Activated CD4-positive, alpha-beta memory T cell treated with anti-CD3 and anti-CD28 coated beads, Interleukin-2, amount 10 ng/mL, durations not matched to agents 7 days and 5 days (primary cell): ENCODE data around the gene KLK11. TPM values are rescaled to one million over a fixed set of nuclear protein-coding genes. Genes with fewer than 3 reads are reported as not detected.
"Not testable (repeated sequence)": the region's sequence is repeated elsewhere in the genome, so short reads cannot be mapped to it uniquely, and the experiment has no call there.

Experiments used
- CTCF ChIA-PET: fragments of 350-600 bp; sonication (Branson Sonifier 250); formaldehyde crosslinking; loops from one replicate; lab custom pipeline; 2021; ENCODE audit warnings: antibody characterized with exemption, inconsistent platforms; lab: Charles Lee
- POLR2A ChIA-PET: fragments of 350-600 bp; sonication (Branson Sonifier 250); formaldehyde crosslinking; loops from one replicate; lab custom pipeline; 2021; ENCODE audit warnings: antibody characterized with exemption; lab: Charles Lee
- DNase-seq: peaks from one replicate; pipeline ENCODE4 v3.0.0-alpha.2; 2020
- H3K27ac Mint-ChIP-seq: one replicate; pipeline ENCODE4 v1.8.0; 2021; ENCODE audit warnings: mild to moderate bottlenecking, mixed read lengths
- H3K27me3 Mint-ChIP-seq: one replicate; pipeline ENCODE4 v1.8.0; 2021; ENCODE audit warnings: mixed read lengths
- H3K36me3 Mint-ChIP-seq: one replicate; pipeline ENCODE4 v1.8.0; 2021; ENCODE audit warnings: low read depth, mixed read lengths
- H3K4me1 Mint-ChIP-seq: one replicate; pipeline ENCODE4 v1.8.0; 2021; ENCODE audit warnings: mixed read lengths
- H3K4me3 Mint-ChIP-seq: one replicate; pipeline ENCODE4 v1.8.0; 2021; ENCODE audit warnings: mild to moderate bottlenecking, mixed read lengths
- H3K9me3 Mint-ChIP-seq: one replicate; pipeline ENCODE4 v1.8.0; 2021; ENCODE audit warnings: mixed read lengths
- total RNA-seq, 2 experiments: library from RNA; stranded (reverse); gene quantifications; one replicate each; pipeline ENCODE4 v1.2.3, GENCODE V29; 2021

The KLK11 gene
- total RNA-seq, 2 experiments from 2014 or later: not detected

DNA sequence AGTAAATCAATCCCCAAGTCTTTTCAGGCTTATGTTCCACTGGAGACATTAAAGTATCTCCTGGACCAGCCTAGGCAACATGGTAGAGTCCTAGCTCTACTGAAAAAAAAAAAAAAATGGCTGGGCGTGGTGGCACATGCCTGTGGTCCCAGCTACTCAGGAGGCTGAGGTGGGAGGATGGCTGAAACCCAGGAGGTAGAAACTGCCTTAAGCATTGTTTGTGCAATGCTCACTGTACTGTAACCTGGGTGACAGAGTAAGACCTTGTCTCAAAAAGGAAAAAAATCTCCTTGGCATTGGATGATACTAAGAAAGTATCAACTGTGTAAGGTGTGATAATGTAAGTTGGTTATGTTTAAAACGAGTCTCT lies 33.8 kb downstream of the KLK11 start:
- Mint-ChIP-seq H3K27me3 (peaks cover 22% of the 10 kb centered on the region), H3K36me3 (no peaks in the 10 kb centered on the region), H3K27ac (no peak overlapping the region), H3K4me1 (no peaks in the 10 kb centered on the region), H3K4me3 (no peak overlapping the region), H3K9me3 (peaks cover 2% of the 10 kb centered on the region)
- ChIA-PET CTCF (no interaction called here), POLR2A (no interaction called here)
- no peak for DNase-seq

DNA sequence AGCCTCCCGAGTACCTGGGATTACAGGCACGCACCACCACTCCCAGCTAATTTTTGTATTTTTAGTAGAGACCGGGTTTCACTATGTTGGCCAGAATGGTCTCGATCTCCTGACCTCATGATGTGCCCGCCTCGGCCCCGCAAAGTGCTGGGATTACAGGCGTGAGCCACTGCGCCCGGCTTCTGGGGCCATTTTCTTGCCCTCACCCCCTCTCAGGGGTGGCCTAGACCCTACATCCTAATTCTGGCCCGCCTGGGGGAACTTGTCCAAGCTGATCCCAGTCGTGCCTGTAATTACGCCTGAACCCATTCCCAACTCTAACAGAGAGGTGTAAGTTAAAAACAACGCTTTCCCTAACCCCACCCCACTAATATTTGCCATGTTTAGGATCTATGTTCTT lies 42.0 kb downstream of the KLK11 start:
- H3K9me3 Mint-ChIP-seq, H3K4me1 Mint-ChIP-seq, DNase-seq, POLR2A ChIA-PET, H3K36me3 Mint-ChIP-seq, CTCF ChIA-PET, H3K27ac Mint-ChIP-seq, H3K4me3 Mint-ChIP-seq: not testable (repeated sequence)
- H3K27me3 Mint-ChIP-seq: peaks cover 21% of the 10 kb centered on the region

DNA sequence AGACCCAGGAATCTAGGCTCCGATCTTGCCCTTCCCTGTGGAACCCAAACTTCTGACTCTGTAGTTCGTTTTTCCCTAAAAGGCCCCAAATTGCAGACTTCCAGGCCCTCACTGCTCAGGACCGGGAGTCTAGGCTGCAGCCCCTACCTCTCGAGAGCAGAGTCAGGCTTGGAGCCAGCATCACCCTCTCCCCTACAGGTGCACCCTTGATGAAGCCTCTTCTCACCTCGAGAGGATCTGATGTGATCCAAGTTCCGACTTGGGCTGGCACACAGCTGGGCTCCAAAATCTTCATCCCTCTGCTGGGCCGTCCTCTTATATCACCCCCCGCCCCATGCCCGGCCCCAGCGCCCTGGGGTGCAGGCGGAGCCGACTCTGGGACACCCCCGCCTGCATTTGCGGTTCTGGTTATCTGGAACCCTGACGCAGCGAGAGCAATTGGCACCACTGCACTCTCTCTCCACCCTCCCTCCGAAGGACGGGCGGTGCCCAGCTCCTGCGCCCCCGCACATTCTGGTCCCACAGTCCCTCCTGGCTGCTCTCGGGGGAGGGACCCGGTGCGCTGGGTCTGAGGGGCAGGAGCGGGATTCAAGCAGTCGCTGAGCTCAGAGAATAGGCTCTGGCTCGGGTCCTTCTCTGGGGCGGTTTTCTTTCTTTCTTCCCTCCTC lies 42.7 kb downstream of the KLK11 start, which contains the start of gene KLK7:
KLK7 (minus strand) TSS at position 293 of the 668 bp plus-strand sequence. CDS start 1,518 bp downstream, outside the sequence.
- H3K9me3 Mint-ChIP-seq: no peaks in the 10 kb centered on the region
- H3K36me3 Mint-ChIP-seq: no peaks in the 10 kb centered on the region
- no peaks in the 10 kb centered on the region for H3K4me1 Mint-ChIP-seq
- POLR2A ChIA-PET: no interaction called here
- H3K27me3 Mint-ChIP-seq: peaks cover 19% of the 10 kb centered on the region
- no peak for DNase-seq
- no peak within 1 kb of the TSS for H3K27ac Mint-ChIP-seq
- H3K4me3 Mint-ChIP-seq: no peak within 1 kb of the TSS
- CTCF ChIA-PET: no interaction called here

DNA sequence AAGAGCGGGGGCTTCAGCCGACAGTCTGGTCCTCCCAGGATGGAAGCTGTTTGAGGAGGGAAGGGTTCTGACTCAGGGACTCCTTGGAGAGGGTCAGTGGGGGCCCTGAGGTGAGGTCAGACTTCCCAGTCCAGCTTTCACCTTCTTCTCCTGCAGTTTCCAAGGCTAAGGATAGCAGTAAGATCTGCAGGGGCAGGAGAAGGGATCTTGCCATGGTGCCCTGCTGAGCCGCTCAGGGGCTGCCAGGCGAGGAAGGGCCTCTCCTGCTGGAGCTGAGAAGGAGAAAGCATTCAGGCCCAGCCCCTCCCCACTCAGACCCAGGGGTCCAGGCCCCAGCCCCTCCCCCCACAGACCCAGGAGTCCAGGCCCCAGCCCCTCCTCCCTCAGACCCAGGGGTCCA lies 44.2 kb downstream of the KLK11 start:
- CTCF ChIA-PET: no interaction called here
- DNase-seq: no peak
- Mint-ChIP-seq H3K4me3 (no peak overlapping the region), H3K36me3 (no peaks in the 10 kb centered on the region), H3K27me3 (peaks cover 12% of the 10 kb centered on the region), H3K27ac (no peak overlapping the region), H3K4me1 (no peaks in the 10 kb centered on the region), H3K9me3 (no peaks in the 10 kb centered on the region)
- POLR2A ChIA-PET: no interaction called here

DNA sequence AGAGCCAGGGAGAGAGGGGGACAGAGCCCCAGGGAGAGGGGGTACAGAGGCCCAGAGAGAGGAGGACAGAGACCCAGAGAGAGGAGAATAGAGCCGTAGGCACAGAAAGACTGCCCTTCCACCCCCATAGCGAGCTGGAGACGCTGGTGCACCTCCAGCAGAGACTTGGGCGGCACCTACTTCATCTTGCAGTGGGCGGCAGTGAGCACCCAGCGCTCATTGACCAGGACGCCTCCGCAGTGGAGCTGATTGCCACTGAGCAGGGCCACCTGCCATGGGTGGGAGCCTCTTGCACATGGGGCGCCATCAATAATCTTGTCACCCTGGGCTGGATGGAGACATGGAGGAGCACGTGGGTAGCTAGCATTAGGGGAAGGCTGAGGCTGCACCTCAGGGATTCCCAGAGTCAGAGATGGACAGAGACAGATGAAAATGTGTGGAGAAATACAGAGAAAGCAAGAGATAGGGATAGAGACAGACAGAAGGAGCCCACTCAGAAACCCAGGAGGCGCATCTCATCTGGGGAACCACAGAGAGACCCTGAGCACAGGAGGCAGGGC lies 44.7 kb downstream of the KLK11 start:
- Mint-ChIP-seq H3K27ac (no peak overlapping the region), H3K27me3 (peaks cover 14% of the 10 kb centered on the region), H3K4me3 (no peak overlapping the region), H3K4me1 (no peaks in the 10 kb centered on the region), H3K9me3 (no peaks in the 10 kb centered on the region), H3K36me3 (no peaks in the 10 kb centered on the region)
- ChIA-PET CTCF (no interaction called here), POLR2A (no interaction called here)
- no peak for DNase-seq

DNA sequence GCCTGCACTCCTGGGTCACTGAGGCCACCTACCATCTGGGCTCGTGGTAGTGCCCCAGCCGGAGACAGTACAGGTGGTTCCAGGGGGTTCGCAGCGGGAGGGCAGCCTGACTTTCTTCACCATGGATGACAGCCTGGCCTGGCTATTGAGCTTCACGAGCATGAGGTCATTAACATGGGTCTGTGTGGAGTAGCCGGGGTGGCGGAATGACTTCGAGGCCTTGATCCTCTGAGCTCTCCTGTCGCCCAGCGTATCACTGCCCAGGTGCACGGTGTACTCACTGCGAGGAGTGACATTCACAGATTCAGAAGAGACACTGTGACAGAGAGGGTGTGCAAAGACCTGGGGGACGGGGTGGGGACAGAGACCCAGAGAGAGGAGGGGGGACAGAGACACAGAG lies 46.2 kb downstream of the KLK11 start:
- POLR2A ChIA-PET: no interaction called here
- Mint-ChIP-seq H3K4me3 (no peak overlapping the region), H3K27ac (no peak overlapping the region), H3K27me3 (peaks cover 10% of the 10 kb centered on the region), H3K9me3 (no peaks in the 10 kb centered on the region), H3K4me1 (no peaks in the 10 kb centered on the region), H3K36me3 (no peaks in the 10 kb centered on the region)
- CTCF ChIA-PET: no interaction called here
- DNase-seq: no peak

DNA sequence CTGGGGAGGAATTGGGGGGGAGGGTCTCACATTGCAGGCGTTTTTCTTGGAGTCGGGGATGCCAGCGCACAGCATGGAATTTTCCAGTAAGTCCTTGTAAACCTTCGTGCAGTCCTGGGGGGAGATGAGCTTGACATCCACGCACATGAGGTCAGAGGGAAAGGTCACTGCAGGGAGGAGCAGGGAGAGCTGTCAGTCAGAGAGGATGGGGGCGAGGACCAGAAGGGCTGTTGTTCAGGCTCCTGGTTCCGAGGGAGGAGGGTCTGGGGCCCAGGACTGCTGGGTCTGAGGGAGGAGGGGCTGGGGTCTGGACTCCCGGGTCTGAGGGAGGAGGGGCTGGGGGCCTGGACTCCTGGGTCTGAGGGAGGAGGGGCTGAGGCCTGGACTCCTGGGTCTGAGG lies 46.7 kb downstream of the KLK11 start:
- H3K9me3 Mint-ChIP-seq: no peaks in the 10 kb centered on the region
- H3K4me1 Mint-ChIP-seq: no peaks in the 10 kb centered on the region
- H3K27ac Mint-ChIP-seq: no peak overlapping the region
- ChIA-PET POLR2A (no interaction called here), CTCF (no interaction called here)
- DNase-seq: no peak
- H3K27me3 Mint-ChIP-seq: peaks cover 7% of the 10 kb centered on the region
- no peak overlapping the region for H3K4me3 Mint-ChIP-seq
- H3K36me3 Mint-ChIP-seq: no peaks in the 10 kb centered on the region

DNA sequence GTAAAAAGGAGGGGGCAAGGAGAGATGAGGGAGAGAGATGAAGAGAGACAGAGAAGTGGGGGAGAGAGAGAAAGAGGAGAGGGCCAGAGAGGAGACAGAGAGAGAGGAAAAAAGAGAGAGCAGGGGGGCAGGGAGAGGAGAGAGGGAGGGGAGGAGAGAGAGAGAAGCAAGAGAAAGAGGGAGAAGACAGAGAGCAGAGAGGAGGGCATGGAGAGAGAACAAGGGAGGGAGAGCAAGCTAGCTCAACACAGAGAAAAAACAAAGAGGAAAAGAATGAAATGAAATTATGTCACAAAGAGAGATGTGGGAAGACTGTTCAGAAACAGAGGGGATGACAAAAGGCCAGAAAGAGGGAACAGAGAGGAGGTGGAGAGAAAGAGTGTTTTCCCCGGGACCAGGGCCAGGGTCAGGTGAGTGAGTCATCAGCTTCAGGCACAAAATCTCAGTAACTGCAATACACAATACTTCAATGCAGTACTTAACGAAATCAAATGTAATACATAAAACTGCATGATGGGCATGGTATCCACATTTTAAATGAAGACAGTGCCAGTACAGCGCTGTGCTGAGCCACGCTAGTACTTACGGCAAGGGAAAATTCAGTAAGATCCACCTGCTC lies 47.5 kb downstream of the KLK11 start:
- no peak overlapping the region for H3K27ac Mint-ChIP-seq
- CTCF ChIA-PET: no interaction called here
- no peaks in the 10 kb centered on the region for H3K9me3 Mint-ChIP-seq
- no peak for DNase-seq
- H3K27me3 Mint-ChIP-seq: peaks cover 7% of the 10 kb centered on the region
- H3K4me1 Mint-ChIP-seq: no peaks in the 10 kb centered on the region
- H3K36me3 Mint-ChIP-seq: no peaks in the 10 kb centered on the region
- no peak overlapping the region for H3K4me3 Mint-ChIP-seq
- POLR2A ChIA-PET: no interaction called here

DNA sequence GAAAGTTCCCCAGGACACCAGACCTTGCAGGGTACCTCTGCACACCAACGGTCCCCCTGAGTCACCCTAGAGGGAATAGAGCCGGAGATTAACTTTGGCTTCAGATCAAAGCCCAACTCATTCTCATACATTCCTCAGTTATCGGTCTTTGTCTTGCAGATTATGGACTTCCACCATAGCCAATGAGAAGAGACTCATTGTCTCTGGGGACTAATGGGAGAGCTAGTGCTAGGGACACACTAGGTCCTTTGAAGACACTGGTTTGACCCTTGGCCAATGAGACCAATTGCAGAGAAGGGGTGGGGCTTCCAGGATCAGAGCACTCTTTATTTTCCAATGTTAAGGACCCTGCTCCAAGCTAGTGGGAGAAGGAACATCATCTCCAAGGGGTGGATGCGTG lies 48.8 kb downstream of the KLK11 start:
- no peak overlapping the region for H3K4me3 Mint-ChIP-seq
- peaks cover 7% of the 10 kb centered on the region for H3K27me3 Mint-ChIP-seq
- H3K36me3 Mint-ChIP-seq: no peaks in the 10 kb centered on the region
- no peaks in the 10 kb centered on the region for H3K4me1 Mint-ChIP-seq
- H3K9me3 Mint-ChIP-seq: no peaks in the 10 kb centered on the region
- POLR2A ChIA-PET: no interaction called here
- no peak for DNase-seq
- CTCF ChIA-PET: no interaction called here
- H3K27ac Mint-ChIP-seq: no peak overlapping the region

DNA sequence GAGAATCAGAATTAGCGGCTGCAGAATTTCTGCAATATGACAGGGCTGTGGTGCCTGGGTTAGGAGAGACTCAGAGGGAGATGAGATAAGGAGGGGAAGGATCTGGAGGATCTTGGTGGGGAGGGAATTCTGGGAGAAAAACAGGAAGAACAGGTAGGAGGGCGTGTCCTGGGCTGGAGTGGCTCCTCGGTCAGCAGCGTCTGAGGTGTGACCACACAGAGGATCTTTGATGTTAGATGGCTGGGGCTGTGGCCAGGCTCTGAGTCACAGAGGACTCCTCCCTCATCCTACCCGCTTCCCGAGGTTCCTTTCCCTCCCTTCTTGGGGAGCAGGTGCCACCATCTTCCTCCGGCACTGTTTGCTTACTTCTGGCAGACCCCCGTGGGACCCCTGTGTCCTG lies 50.6 kb downstream of the KLK11 start:
- H3K27me3 Mint-ChIP-seq: peaks cover 5% of the 10 kb centered on the region

DNA sequence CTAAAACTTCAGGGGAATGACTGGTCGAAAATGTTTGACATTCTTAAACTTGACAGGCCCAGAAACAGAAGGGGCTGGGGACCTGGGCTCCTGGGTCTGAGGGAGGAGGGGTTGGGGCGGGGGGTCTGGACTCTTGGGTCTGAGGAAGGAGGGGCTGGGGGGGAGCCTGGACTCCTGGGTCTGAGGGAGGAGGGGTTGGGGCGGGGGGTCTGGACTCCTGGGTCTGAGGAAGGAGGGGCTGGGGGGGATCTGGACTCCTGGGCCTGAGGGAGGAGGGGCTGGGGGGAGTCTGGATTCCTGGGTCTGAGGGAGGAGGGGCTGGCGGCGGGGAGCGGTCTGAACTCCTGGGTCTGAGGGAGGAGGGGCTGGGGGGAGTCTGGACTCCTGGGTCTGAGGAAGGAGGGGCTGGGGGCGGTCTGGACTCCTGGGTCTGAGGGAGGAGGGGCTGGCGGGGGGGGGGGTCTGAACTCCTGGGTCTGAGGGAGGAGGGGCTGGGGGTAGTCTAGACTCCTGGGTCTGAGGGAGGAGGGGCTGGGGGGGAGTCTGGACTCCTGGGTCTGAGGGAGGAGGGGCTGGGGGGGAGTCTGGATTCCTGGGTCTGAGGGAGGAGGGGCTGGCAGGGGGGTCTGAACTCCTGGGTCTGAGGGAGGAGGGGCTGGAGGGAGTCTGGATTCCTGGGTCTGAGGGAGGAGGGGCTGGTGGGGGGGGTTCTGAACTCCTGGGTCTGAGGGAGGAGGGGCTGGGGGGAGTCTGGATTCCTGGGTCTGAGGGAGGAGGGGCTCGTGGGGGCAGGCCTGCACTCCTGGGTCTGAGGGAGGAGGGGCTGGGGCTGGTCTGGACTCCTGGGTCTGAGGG lies 51.5 kb downstream of the KLK11 start:
- Mint-ChIP-seq H3K36me3 (no peaks in the 10 kb centered on the region), H3K9me3 (no peaks in the 10 kb centered on the region), H3K4me3 (no peak overlapping the region), H3K27ac (no peak overlapping the region), H3K27me3 (peaks cover 5% of the 10 kb centered on the region), H3K4me1 (no peaks in the 10 kb centered on the region)
- DNase-seq: no peak
- ChIA-PET POLR2A (no interaction called here), CTCF (no interaction called here)

More for the DNA sequence above, 50.6 kb downstream of the KLK11 start:
- no peak overlapping the region for H3K4me3 Mint-ChIP-seq
- ChIA-PET CTCF (no interaction called here), POLR2A (no interaction called here)
- H3K4me1 Mint-ChIP-seq: no peaks in the 10 kb centered on the region
- H3K27ac Mint-ChIP-seq: no peak overlapping the region
- H3K9me3 Mint-ChIP-seq: no peaks in the 10 kb centered on the region
- no peaks in the 10 kb centered on the region for H3K36me3 Mint-ChIP-seq
- DNase-seq: no peak

DNA sequence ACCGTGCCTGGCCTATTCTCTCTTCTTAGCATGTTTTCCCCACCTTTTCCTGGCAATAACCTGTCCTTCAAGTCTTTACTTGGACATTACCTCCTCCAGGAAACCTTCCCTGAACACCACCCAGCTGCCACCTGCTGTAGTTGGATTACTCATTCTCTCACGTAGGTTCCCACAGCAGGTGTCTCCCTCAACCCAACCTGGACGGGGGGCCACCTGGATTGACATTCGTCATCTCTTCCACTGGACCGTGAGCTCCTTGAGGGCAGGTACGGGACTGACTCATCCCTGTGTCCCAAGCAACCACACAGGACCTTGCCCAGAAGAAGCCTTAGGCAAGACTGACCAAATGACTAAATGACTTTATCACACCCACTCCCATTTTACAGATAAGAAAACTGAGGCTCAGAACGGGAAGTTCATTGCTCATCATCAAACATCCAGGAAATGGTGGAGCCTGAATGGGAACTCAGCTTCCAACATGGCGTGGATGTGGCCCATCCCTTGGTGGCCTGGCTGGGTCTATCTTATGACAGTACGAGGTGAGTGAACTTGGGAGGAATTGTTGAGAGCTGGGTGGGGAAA lies 53.5 kb downstream of the KLK11 start:
- no peaks in the 10 kb centered on the region for H3K4me1 Mint-ChIP-seq
- DNase-seq: no peak
- no peaks in the 10 kb centered on the region for H3K9me3 Mint-ChIP-seq
- H3K27ac Mint-ChIP-seq: no peak overlapping the region
- H3K4me3 Mint-ChIP-seq: no peak overlapping the region
- POLR2A ChIA-PET: no interaction called here
- CTCF ChIA-PET: interaction anchor here (0.6 kb wide), 1 partner anchor 772 kb away, joined by 3 read pairs; no protein-coding TSS in a partner anchor
- H3K27me3 Mint-ChIP-seq: peaks cover 5% of the 10 kb centered on the region
- no peaks in the 10 kb centered on the region for H3K36me3 Mint-ChIP-seq
